RWPE1 (cell line): ENCODE results near the gene IL36B.
A peak's percentile ranks its signal among the peaks of the same experiment; 100 is the strongest.

Source experiments
- CTCF ChIA-PET: fragments of 350-600 bp; sonication (Branson Sonifier 250); formaldehyde crosslinking; extraction: SDS; loops from one replicate; lab custom pipeline; 2021; lab: Yijun Ruan, JAX
- POLR2A ChIA-PET: fragments of 400-600 bp; formaldehyde crosslinking; extraction: SDS; loops from one replicate; lab custom pipeline; 2020; ENCODE audit warnings: antibody characterized with exemption; ENCODE audit not compliant: low non-redundant PET; lab: Yijun Ruan, JAX
- DNase-seq: peaks from one replicate; pipeline ENCODE4 v3.0.0; 2012; ENCODE audit warnings: low spot score
- H3K27ac ChIP-seq: fragments of 450-650 bp; 2 replicates; pipeline ENCODE4 v1.5.1; 2017
- CTCF ChIP-seq: fragments of 450-650 bp; conservative IDR thresholded peaks from 2 replicates; pipeline ENCODE4 v1.5.1; 2017; ENCODE audit warnings: low read depth, mild to moderate bottlenecking

IL36B gene

GRCh38 chr2:113058411-113058994 lies 5.8 kb upstream of the IL36B start:
- DNase-seq = peak; percentile 58
- ChIA-PET CTCF (interaction anchor here (0.9 kb wide), 1 partner anchor 21 kb away, joined by 3 read pairs; no protein-coding TSS in a partner anchor), POLR2A (no interaction called here)
- TF ChIP-seq CTCF = no peak
- no peak overlapping the region for H3K27ac ChIP-seq

GRCh38 chr2:113057117-113057516 lies 4.5 kb upstream of the IL36B start:
- CTCF ChIA-PET = no interaction called here
- POLR2A ChIA-PET = no interaction called here
- H3K27ac ChIP-seq = no peak overlapping the region
- TF ChIP-seq CTCF = no peak
- no peak for DNase-seq

GRCh38 chr2:113056521-113056920 lies 3.9 kb upstream of the IL36B start:
- no peak for DNase-seq
- TF ChIP-seq CTCF = no peak
- H3K27ac ChIP-seq = no peak overlapping the region
- POLR2A ChIA-PET = no interaction called here
- CTCF ChIA-PET = interaction anchor here (0.5 kb wide), 1 partner anchor 102 kb away, joined by 4 read pairs; no protein-coding TSS in a partner anchor

GRCh38 chr2:113054066-113054465 lies 1.4 kb upstream of the IL36B start:
- CTCF ChIA-PET = no interaction called here
- POLR2A ChIA-PET = no interaction called here
- TF ChIP-seq CTCF = no peak
- no peak overlapping the region for H3K27ac ChIP-seq
- DNase-seq = no peak

GRCh38 chr2:113053666-113054065 lies 999 bp upstream of the IL36B start:
- CTCF ChIA-PET = no interaction called here
- DNase-seq = no peak
- no peak overlapping the region for H3K27ac ChIP-seq
- TF ChIP-seq CTCF = no peak
- POLR2A ChIA-PET = no interaction called here

- H3K27ac ChIP-seq = no peak overlapping the region
- DNase-seq = no peak
- ChIA-PET CTCF (no interaction called here), POLR2A (no interaction called here)
- no peak for TF ChIP-seq CTCF
These were observed 1.5 kb downstream of the IL36B start for GRCh38 chr2:113050921-113051895.
